ENCODE results near the gene NPW. TPM values are rescaled to one million over a fixed set of nuclear protein-coding genes. Genes with fewer than 3 reads are reported as not detected.

The NPW gene
- total RNA-seq, 1 experiment from 2014 or later, result 7.1 TPM

- no peak overlapping the region for H2BK5ac ChIP-seq (ENCODE audit: insufficient read length, low read length)
- WGBS (ENCODE audit: extremely low coverage, insufficient read length, low lambda C conversion rate), result no CpG with 5 or more reads among the region's 50 CpGs
- no peak overlapping the region for H2AFZ ChIP-seq (ENCODE audit: low read length)
- no peak overlapping the region; the same call in 1 of the 2 replicates for H3K4ac ChIP-seq (ENCODE audit: low read depth, low read length)
- no peak overlapping the region for H2BK20ac ChIP-seq (ENCODE audit: low read depth, low read length, poor library complexity, severe bottlenecking)
- peaks cover 0 to 8% (median 7%) of the 10 kb centered on the region in 3 experiments; a peak in 4 of 7 replicates for H3K36me3 Mint-ChIP-seq (ENCODE audit: insufficient read depth in 1 of 3, low read depth in 3 of 3)
- H2BK120ac ChIP-seq (ENCODE audit: low read depth, low read length, poor library complexity, severe bottlenecking), result no peak overlapping the region
- peaks cover 16 to 20% of the 10 kb centered on the region in 2 experiments for H3K4me1 Mint-ChIP-seq
- peaks cover 15% of the 10 kb centered on the region; the same call in 1 of the 2 replicates for H3K27me3 ChIP-seq (ENCODE audit: insufficient read depth, low read length)
- no peak overlapping the region for H4K91ac ChIP-seq (ENCODE audit: insufficient read length, low read depth, low read length)
- no peak overlapping the region for H4K8ac ChIP-seq (replicated peaks; ENCODE audit: insufficient read length, low read depth, low read length)
- H3K4me3 Mint-ChIP-seq, result peak overlapping the region in 1 of 2 experiments; percentile 68; a peak in 3 of 5 replicates
- no peak overlapping the region for H2BK12ac ChIP-seq (ENCODE audit: insufficient read length, low read depth, low read length)
- no peak overlapping the region for H3K9ac ChIP-seq (ENCODE audit: extremely low read depth, insufficient read length, low read length)
- TF ChIP-seq CTCF (conservative IDR thresholded peaks at IDR 0.05), result no peak
- no peaks in the 10 kb centered on the region for H3K9me3 ChIP-seq (ENCODE audit: control insufficient read depth, low read depth, low read length)
- H3K79me2 ChIP-seq (ENCODE audit: insufficient read depth, low read length), result no peaks in the 10 kb centered on the region
- H3K18ac ChIP-seq (ENCODE audit: insufficient read length, low read depth, low read length), result peak overlapping the region; percentile 85
- peaks cover 18% of the 10 kb centered on the region for H3K23me2 ChIP-seq (ENCODE audit: insufficient read length, low read depth, low read length, poor library complexity, severe bottlenecking)
- H3K79me1 ChIP-seq (ENCODE audit: insufficient read depth, low read depth, low read length, poor library complexity, severe bottlenecking), result no peaks in the 10 kb centered on the region
- peak overlapping the region; percentile 82 for H3K14ac ChIP-seq (ENCODE audit: insufficient read depth, low read length)
- H4K20me1 ChIP-seq (ENCODE audit: control insufficient read depth, insufficient read depth, insufficient read length), result no peaks in the 10 kb centered on the region
- DNase-seq, result peak; percentile 83
- no peak overlapping the region for H4K5ac ChIP-seq (ENCODE audit: insufficient read length, low read depth, low read length)
- peak overlapping the region; percentile 35 for H3K4me2 ChIP-seq (ENCODE audit: insufficient read depth, insufficient read length, low read length)
- no peak overlapping the region for H3K23ac ChIP-seq (ENCODE audit: insufficient read length, low read depth, low read length)
- no peaks in the 10 kb centered on the region; a peak in 1 of 5 replicates for H3K9me3 Mint-ChIP-seq
- no peak overlapping the region for H3K27ac Mint-ChIP-seq
- H3K27ac ChIP-seq (ENCODE audit: insufficient read length, low read depth, low read length), result no peak overlapping the region
- no peaks in the 10 kb centered on the region; the same call in 1 of the 2 replicates for H3K4me1 ChIP-seq (ENCODE audit: insufficient read depth, low read length)
- no peak overlapping the region for H2AK5ac ChIP-seq (ENCODE audit: insufficient read length, low read length)
- no peak overlapping the region for H3T11ph ChIP-seq (ENCODE audit: low read length)
- H3K27me3 Mint-ChIP-seq (ENCODE audit: low read depth), result peaks cover 39% of the 10 kb centered on the region
- H3K56ac ChIP-seq (ENCODE audit: insufficient read length, low read depth, low read length), result no peak overlapping the region
- no peak overlapping the region for H2BK15ac ChIP-seq (ENCODE audit: low read depth, low read length)
Observed at GRCh38 chr16:1992704-1993317, 26.8 kb upstream of the NPW start.

Measured in H9 (cell line).